ENCODE data around the gene EIF4E3. TPM values are rescaled to one million over a fixed set of nuclear protein-coding genes. Genes with fewer than 3 reads are reported as not detected.

The EIF4E3 gene
- total and polyA plus RNA-seq, 2 of the 13 experiments (the other 11 are each of a cell fraction or from before 2014, with no cell fraction given) = 0.07 to 0.15 TPM

- CTCF ChIA-PET (ENCODE audit: low intra/inter-chr PET ratio, low total read pairs) = no interaction called here
- intact Hi-C loops (cut with micrococcal nuclease; ENCODE audit: unreplicated experiment) (no loop called here), in situ Hi-C loops (cut with HindIII; ENCODE audit: extremely low pct_ligation_motif_present, low pct_unique_long_range_greater_than_20kb) (loop anchor here (5.0 to 25.0 kb wide), 3 partner anchors 133 to 1363 kb away; no protein-coding TSS in a partner anchor)
- BruUV-seq (replicated peaks) = no TSS peak
- H3K27me3 ChIP-seq (ENCODE audit: control insufficient read depth in 1 of 2, insufficient read depth in 2 of 2, low read length in 2 of 2) = peaks cover 8 to 55% of the 10 kb centered on the region in 2 experiments; a peak in 4 of 5 replicates
- H3K4me3 ChIP-seq (replicated peaks in 1 of 3; ENCODE audit: insufficient read depth in 1 of 3, low read depth in 2 of 3, low read length in 3 of 3) = peak overlapping the region in 1 of 3 experiments; percentile 74; a peak in 1 of 6 replicates
- peaks cover 6% of the 10 kb centered on the region; the same call in 1 of the 2 replicates for H3K4me1 ChIP-seq (ENCODE audit: insufficient read depth, low read length)
- POLR2A ChIA-PET = no interaction called here
- ATAC-seq (no peak), FAIRE-seq (no peak), DNase-seq (ENCODE audit: low spot score) (no peak)
- no peak for TF ChIP-seq HOXD1 (CRISPR knock-in tag; IDR thresholded peaks at IDR 0.05)
- no peak for TF ChIP-seq TARDBP (CRISPR knock-in tag; IDR thresholded peaks at IDR 0.05)
- no peak for TF ChIP-seq DDIT3 (CRISPR knock-in tag; IDR thresholded peaks at IDR 0.05)
- no peak for TF ChIP-seq ZNF350 (CRISPR knock-in tag; IDR thresholded peaks at IDR 0.05; ENCODE audit: borderline replicate concordance, low read depth)
- TF ChIP-seq ZNF709 (CRISPR knock-in tag; IDR thresholded peaks at IDR 0.05) = no peak
- no peak for TF ChIP-seq ZBTB7A (CRISPR knock-in tag; IDR thresholded peaks at IDR 0.05)
- TF ChIP-seq ZNF230 (CRISPR knock-in tag; IDR thresholded peaks at IDR 0.05) = no peak
- TF ChIP-seq ZFP82 (CRISPR knock-in tag; IDR thresholded peaks at IDR 0.05; ENCODE audit: borderline replicate concordance) = no peak
- TF ChIP-seq ERF (CRISPR knock-in tag; IDR thresholded peaks at IDR 0.05) = no peak
- TF ChIP-seq CBX1 (IDR thresholded peaks at IDR 0.05; ENCODE audit: low read depth) = no peak
- TF ChIP-seq TEAD3 (CRISPR knock-in tag; optimal IDR thresholded peaks at IDR 0.05; ENCODE audit: borderline replicate concordance) = no peak
- H3K79me2 ChIP-seq (ENCODE audit: insufficient read depth, low read length) = no peaks in the 10 kb centered on the region
- H3K27ac ChIP-seq (ENCODE audit: extremely low read length, insufficient read depth, low read length) = no peak overlapping the region
- H3K36me3 ChIP-seq (replicated peaks in 1 of 2; ENCODE audit: control insufficient read depth in 1 of 2, insufficient read depth in 2 of 2, low read length in 2 of 2) = no peaks in the 10 kb centered on the region
- H2AFZ ChIP-seq (ENCODE audit: low read length) = no peak overlapping the region
- H3K9ac ChIP-seq (ENCODE audit: insufficient read depth, low read depth, low read length) = no peak overlapping the region
- no peaks in the 10 kb centered on the region for H4K20me1 ChIP-seq (ENCODE audit: insufficient read depth, low read length)
- H3K4me2 ChIP-seq (ENCODE audit: low read depth, low read length) = peak overlapping the region; percentile 74
- H3K9me3 ChIP-seq (ENCODE audit: low read length) = no peaks in the 10 kb centered on the region
These were observed 1.1 kb downstream of the EIF4E3 start for GRCh38 chr3:71724171-71724453.

All from HepG2 (cell line).